HepG2 (cell line): ENCODE measurements around the gene CLEC16A. TPM values are rescaled to one million over a fixed set of nuclear protein-coding genes. Genes with fewer than 3 reads are reported as not detected.

Experiments
- ARHGAP35 ChIP-seq: sonication (generic); formaldehyde crosslinking; IDR thresholded peaks from 2 replicates; pipeline ENCODE4 v1.9.0; 2022; ENCODE audit warnings: mild to moderate bottlenecking, inconsistent platforms, moderate library complexity, missing genetic modification reagents, borderline replicate concordance
- ETV6 ChIP-seq: sonication (generic); formaldehyde crosslinking; conservative IDR thresholded peaks from 2 replicates; pipeline ENCODE4 v1.4.0; 2020; ENCODE audit warnings: missing genetic modification reagents
- KDM2A ChIP-seq: sonication (generic); formaldehyde crosslinking; IDR thresholded peaks from 2 replicates; pipeline ENCODE4 v1.4.0; 2020; ENCODE audit warnings: low read depth, missing genetic modification reagents, borderline replicate concordance
- MED1 ChIP-seq: sonication (generic); formaldehyde crosslinking; IDR thresholded peaks from 2 replicates; pipeline ENCODE4 v1.4.0; 2020; ENCODE audit warnings: missing genetic modification reagents
- SRSF1 ChIP-seq: fragments of 200-400 bp; formaldehyde crosslinking; optimal IDR thresholded peaks from 2 replicates; pipeline ENCODE3; 2017; ENCODE audit warnings: mild to moderate bottlenecking, low read depth, low read length, moderate library complexity
- TOE1 ChIP-seq: sonication (generic); formaldehyde crosslinking; IDR thresholded peaks from 2 replicates; pipeline ENCODE4 v1.4.0; 2020; ENCODE audit warnings: mild to moderate bottlenecking, missing genetic modification reagents
- ZBTB26 ChIP-seq: IDR thresholded peaks from 2 replicates; pipeline ENCODE4 v1.6.1; 2016; ENCODE audit warnings: missing compliant biosample characterization, missing genetic modification reagents, borderline replicate concordance
- ZMYM3 ChIP-seq: sonication (generic); formaldehyde crosslinking; IDR thresholded peaks from 2 replicates; pipeline ENCODE4 v1.5.1; 2020; ENCODE audit warnings: mild to moderate bottlenecking, missing genetic modification reagents
- ZNF407 ChIP-seq: sonication (generic); formaldehyde crosslinking; IDR thresholded peaks from one replicate; pipeline ENCODE4 v1.5.1; 2020; ENCODE audit warnings: mild to moderate bottlenecking, missing genetic modification reagents; ENCODE audit errors: not compliant biosample characterization
- ZNF510 ChIP-seq: sonication (generic); formaldehyde crosslinking; IDR thresholded peaks from 2 replicates; pipeline ENCODE4 v1.4.0; 2020; ENCODE audit warnings: low read depth, mild to moderate bottlenecking, missing genetic modification reagents
- ZNF580 ChIP-seq: IDR thresholded peaks from 2 replicates; pipeline ENCODE4 v1.6.1; 2016; ENCODE audit warnings: low read depth, borderline replicate concordance
- ZNF720 ChIP-seq: sonication (generic); formaldehyde crosslinking; IDR thresholded peaks from 2 replicates; pipeline ENCODE4 v1.4.0; 2020; ENCODE audit warnings: missing genetic modification reagents
- ZNF740 ChIP-seq: sonication (generic); formaldehyde crosslinking; IDR thresholded peaks from 2 replicates; pipeline ENCODE4 v1.4.0; 2020; ENCODE audit warnings: missing genetic modification reagents
- ZNF746 ChIP-seq: sonication (generic); formaldehyde crosslinking; IDR thresholded peaks from 2 replicates; pipeline ENCODE4 v1.8.0; 2022; ENCODE audit warnings: mild to moderate bottlenecking, missing genetic modification reagents
- ZNF770 ChIP-seq: sonication (generic); formaldehyde crosslinking; IDR thresholded peaks from 2 replicates; pipeline ENCODE4 v1.5.0; 2020; ENCODE audit warnings: mild to moderate bottlenecking, missing genetic modification reagents
- ZNF850 ChIP-seq: sonication (generic); formaldehyde crosslinking; conservative IDR thresholded peaks from 2 replicates; pipeline ENCODE4 v1.9.0; 2021; ENCODE audit warnings: mild to moderate bottlenecking, missing genetic modification reagents
- polyA plus RNA-seq, 8 experiments: library from polyadenylated mRNA; depleted of rRNA in 3 of 8; stranded (reverse) in 7 of 8; unstranded in 1 of 8; fragments of >200 nt; fragmentation: Illumina TruSeq in 4 of 8; extraction: Trizol in 4 of 8; gene quantifications; 2 replicates each; pipeline versions ENCODE4 v1.2.1 to v1.2.3, GENCODE V29; 2011 to 2016; ENCODE audit warnings: low read depth in 4 of 8, missing spikeins in 1 of 8, mixed read lengths in 1 of 8; ENCODE audit not compliant: insufficient read depth in 1 of 8
- total RNA-seq, 5 experiments: library from RNA; depleted of rRNA; stranded (reverse); fragments of >200 nt; fragmentation: Illumina TruSeq; extraction: Trizol; gene quantifications; 2 replicates each; pipeline ENCODE4 v1.2.3, GENCODE V29; 2016; ENCODE audit warnings: low read depth in 1 of 5

CLEC16A gene
- total and polyA plus RNA-seq, 2 of the 13 experiments (the other 11 are each of a cell fraction or from before 2014, with no cell fraction given) = 8.5 to 10.3 TPM

- TF ChIP-seq ZNF407 (CRISPR knock-in tag) (peak; percentile 96), ETV6 (CRISPR knock-in tag) (peak; percentile 94), ZNF510 (CRISPR knock-in tag) (no peak; the same call in 1 of the 2 replicates), MED1 (peak; percentile 89), SRSF1 (peak; percentile 81), ZNF850 (0 out of 2 replicates have a peak, but pooled peaks have one; percentile 34), ARHGAP35 (CRISPR knock-in tag) (peak; percentile 98), ZBTB26 (CRISPR knock-in tag) (peak; percentile 90), TOE1 (CRISPR knock-in tag) (peak; percentile 92; the same call in 1 of the 2 replicates), ZNF580 (CRISPR knock-in tag) (peak; percentile 99), ZNF770 (CRISPR knock-in tag) (peak; percentile 74), ZNF746 (no peak; the same call in 1 of the 2 replicates), ZMYM3 (CRISPR knock-in tag) (peak; percentile 83), ZNF720 (no peak), KDM2A (CRISPR knock-in tag) (peak; percentile 99), ZNF740 (CRISPR knock-in tag) (peak; percentile 55; the same call in 1 of the 2 replicates)
These were observed at the start of gene CLEC16A (continued) for GRCh38 chr16:10944249-10945064.
